ENCODE measurements around the gene ULBP2.
"Not testable (repeated sequence)": the region's sequence is repeated elsewhere in the genome, so short reads cannot be mapped to it uniquely, and the experiment has no call there.

DNA sequence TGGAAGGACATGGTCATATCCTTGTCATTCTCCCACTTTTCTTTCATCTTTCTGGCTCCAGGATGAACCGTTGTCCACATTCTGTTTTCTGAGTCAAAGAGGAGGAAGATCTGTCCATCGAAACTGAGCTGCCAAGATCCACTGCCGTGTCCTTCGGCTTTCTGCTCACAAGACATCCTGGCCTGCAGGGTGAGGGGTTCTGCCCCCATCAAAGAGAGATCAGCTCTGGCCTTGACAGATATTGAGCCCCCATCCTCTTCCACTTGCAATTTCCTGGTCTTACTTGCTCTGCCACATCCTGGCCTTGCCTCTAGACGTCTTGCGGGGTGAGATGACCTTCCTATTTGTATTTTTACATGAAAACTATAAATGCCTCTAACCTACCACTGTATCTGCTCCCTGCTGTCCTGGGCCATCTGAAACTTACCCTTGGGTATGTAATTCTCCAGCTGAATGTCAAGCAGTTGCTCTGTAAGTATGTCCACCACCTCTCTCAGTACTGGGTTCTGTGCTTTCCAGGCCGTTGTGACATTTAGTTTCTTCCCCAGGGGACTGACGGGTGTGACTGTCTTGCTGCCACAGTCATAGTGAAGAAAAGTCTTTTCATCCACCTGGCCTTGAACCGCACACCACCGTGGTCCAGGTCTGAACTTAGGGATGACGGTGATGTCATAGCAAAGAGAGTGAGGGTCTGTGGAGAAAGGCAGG lies 22.5 kb upstream of the ULBP2 start:
- TF ChIP-seq, protein P1, sequence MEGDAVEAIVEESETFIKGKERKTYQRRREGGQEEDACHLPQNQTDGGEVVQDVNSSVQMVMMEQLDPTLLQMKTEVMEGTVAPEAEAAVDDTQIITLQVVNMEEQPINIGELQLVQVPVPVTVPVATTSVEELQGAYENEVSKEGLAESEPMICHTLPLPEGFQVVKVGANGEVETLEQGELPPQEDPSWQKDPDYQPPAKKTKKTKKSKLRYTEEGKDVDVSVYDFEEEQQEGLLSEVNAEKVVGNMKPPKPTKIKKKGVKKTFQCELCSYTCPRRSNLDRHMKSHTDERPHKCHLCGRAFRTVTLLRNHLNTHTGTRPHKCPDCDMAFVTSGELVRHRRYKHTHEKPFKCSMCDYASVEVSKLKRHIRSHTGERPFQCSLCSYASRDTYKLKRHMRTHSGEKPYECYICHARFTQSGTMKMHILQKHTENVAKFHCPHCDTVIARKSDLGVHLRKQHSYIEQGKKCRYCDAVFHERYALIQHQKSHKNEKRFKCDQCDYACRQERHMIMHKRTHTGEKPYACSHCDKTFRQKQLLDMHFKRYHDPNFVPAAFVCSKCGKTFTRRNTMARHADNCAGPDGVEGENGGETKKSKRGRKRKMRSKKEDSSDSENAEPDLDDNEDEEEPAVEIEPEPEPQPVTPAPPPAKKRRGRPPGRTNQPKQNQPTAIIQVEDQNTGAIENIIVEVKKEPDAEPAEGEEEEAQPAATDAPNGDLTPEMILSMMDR (IDR thresholded peaks at IDR 0.05), result not testable (repeated sequence)
- TF ChIP-seq, protein P2, sequence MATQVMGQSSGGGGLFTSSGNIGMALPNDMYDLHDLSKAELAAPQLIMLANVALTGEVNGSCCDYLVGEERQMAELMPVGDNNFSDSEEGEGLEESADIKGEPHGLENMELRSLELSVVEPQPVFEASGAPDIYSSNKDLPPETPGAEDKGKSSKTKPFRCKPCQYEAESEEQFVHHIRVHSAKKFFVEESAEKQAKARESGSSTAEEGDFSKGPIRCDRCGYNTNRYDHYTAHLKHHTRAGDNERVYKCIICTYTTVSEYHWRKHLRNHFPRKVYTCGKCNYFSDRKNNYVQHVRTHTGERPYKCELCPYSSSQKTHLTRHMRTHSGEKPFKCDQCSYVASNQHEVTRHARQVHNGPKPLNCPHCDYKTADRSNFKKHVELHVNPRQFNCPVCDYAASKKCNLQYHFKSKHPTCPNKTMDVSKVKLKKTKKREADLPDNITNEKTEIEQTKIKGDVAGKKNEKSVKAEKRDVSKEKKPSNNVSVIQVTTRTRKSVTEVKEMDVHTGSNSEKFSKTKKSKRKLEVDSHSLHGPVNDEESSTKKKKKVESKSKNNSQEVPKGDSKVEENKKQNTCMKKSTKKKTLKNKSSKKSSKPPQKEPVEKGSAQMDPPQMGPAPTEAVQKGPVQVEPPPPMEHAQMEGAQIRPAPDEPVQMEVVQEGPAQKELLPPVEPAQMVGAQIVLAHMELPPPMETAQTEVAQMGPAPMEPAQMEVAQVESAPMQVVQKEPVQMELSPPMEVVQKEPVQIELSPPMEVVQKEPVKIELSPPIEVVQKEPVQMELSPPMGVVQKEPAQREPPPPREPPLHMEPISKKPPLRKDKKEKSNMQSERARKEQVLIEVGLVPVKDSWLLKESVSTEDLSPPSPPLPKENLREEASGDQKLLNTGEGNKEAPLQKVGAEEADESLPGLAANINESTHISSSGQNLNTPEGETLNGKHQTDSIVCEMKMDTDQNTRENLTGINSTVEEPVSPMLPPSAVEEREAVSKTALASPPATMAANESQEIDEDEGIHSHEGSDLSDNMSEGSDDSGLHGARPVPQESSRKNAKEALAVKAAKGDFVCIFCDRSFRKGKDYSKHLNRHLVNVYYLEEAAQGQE (IDR thresholded peaks at IDR 0.05), result not testable (repeated sequence)
- TF ChIP-seq MAZ (IDR thresholded peaks at IDR 0.05; ENCODE audit: borderline replicate concordance, low read depth, low read length); RAD21 (conservative IDR thresholded peaks at IDR 0.05 in 1 of 2, IDR thresholded peaks at IDR 0.05 in 1 of 2); KDM1A (IDR thresholded peaks at IDR 0.05; ENCODE audit: low read depth); HOXB13 (CRISPR knock-in tag; IDR thresholded peaks at IDR 0.05; ENCODE audit: low read depth); CHD2 (IDR thresholded peaks at IDR 0.05; ENCODE audit: low read length, partially characterized antibody); MYC (IDR thresholded peaks at IDR 0.05; ENCODE audit: borderline replicate concordance, low read length): not testable (repeated sequence)
- TF ChIP-seq, protein P3, sequence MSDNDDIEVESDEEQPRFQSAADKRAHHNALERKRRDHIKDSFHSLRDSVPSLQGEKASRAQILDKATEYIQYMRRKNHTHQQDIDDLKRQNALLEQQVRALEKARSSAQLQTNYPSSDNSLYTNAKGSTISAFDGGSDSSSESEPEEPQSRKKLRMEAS (IDR thresholded peaks at IDR 0.05), result not testable (repeated sequence)
